ENCODE data around the gene ATP2C2.

The ATP2C2 gene

GRCh38 chr16:84462296-84463210, 94.2 kb downstream of the ATP2C2 start:
- no peak overlapping the region for H3K4me3 ChIP-seq (ENCODE audit: low read depth, low read length)
- TF ChIP-seq CTCF (IDR thresholded peaks at IDR 0.05; ENCODE audit: low read depth, low read length, missing control alignments): no peak
- DNase-seq (ENCODE audit: low read depth): no peak

- no peak for TF ChIP-seq CTCF (IDR thresholded peaks at IDR 0.05; ENCODE audit: low read depth, low read length, missing control alignments)
- DNase-seq (ENCODE audit: low read depth): no peak
- H3K4me3 ChIP-seq (ENCODE audit: low read depth, low read length): no peak overlapping the region
These were observed 94.9 kb downstream of the ATP2C2 start for GRCh38 chr16:84463221-84463620.

- DNase-seq (ENCODE audit: low read depth): no peak
- H3K4me3 ChIP-seq (ENCODE audit: low read depth, low read length): no peak overlapping the region
- no peak for TF ChIP-seq CTCF (IDR thresholded peaks at IDR 0.05; ENCODE audit: low read depth, low read length, missing control alignments)
These were observed 95.8 kb downstream of the ATP2C2 start for GRCh38 chr16:84464116-84464515.

GRCh38 chr16:84465154-84465553, 96.8 kb downstream of the ATP2C2 start:
- DNase-seq (ENCODE audit: low read depth): no peak
- H3K4me3 ChIP-seq (ENCODE audit: low read depth, low read length): no peak overlapping the region
- TF ChIP-seq CTCF (IDR thresholded peaks at IDR 0.05; ENCODE audit: low read depth, low read length, missing control alignments): no peak

- DNase-seq (ENCODE audit: low read depth): no peak
- TF ChIP-seq CTCF (IDR thresholded peaks at IDR 0.05; ENCODE audit: low read depth, low read length, missing control alignments): no peak
- no peak overlapping the region for H3K4me3 ChIP-seq (ENCODE audit: low read depth, low read length)
These were observed 98.4 kb downstream of the ATP2C2 start for GRCh38 chr16:84466692-84467091.

- H3K4me3 ChIP-seq (ENCODE audit: low read depth, low read length): no peak overlapping the region
- TF ChIP-seq CTCF (IDR thresholded peaks at IDR 0.05; ENCODE audit: low read depth, low read length, missing control alignments): no peak
- no peak for DNase-seq (ENCODE audit: low read depth)
These were observed 98.9 kb downstream of the ATP2C2 start for GRCh38 chr16:84467256-84467655.

GRCh38 chr16:84467709-84468108, 99.4 kb downstream of the ATP2C2 start:
- H3K4me3 ChIP-seq (ENCODE audit: low read depth, low read length): no peak overlapping the region
- no peak for TF ChIP-seq CTCF (IDR thresholded peaks at IDR 0.05; ENCODE audit: low read depth, low read length, missing control alignments)
- no peak for DNase-seq (ENCODE audit: low read depth)

Data from GM12864 (cell line).